HepG2 (cell line): ENCODE measurements around the gene SFT2D1. TPM values are rescaled to one million over a fixed set of nuclear protein-coding genes. Genes with fewer than 3 reads are reported as not detected.

Experiments used
- ATAC-seq: fragments of 200-7000 bp; cut with Tn5 transposase; 3 replicates; pipeline ENCODE4 v1.9.1; 2020; ENCODE audit warnings: mild to moderate bottlenecking, moderate library complexity
- BruUV-seq: library from RNA; stranded (reverse); fragments of 400-500 nt; replicated peaks from 2 replicates; lab custom pipeline; 2021; lab: Mats Ljungman, UMichigan
- CTCF ChIA-PET: fragments of 300-600 bp; formaldehyde crosslinking; extraction: SDS; loops from one replicate; lab custom pipeline; 2021; ENCODE audit warnings: low total read pairs, inconsistent platforms, low intra/inter-chr PET ratio; lab: Yijun Ruan, JAX
- POLR2A ChIA-PET: fragments of 350-600 bp; sonication (Branson Sonifier 250); formaldehyde crosslinking; loops from one replicate; lab custom pipeline; 2020; ENCODE audit warnings: antibody characterized with exemption, inconsistent platforms; lab: Yijun Ruan, JAX
- DNase-seq: peaks from one replicate; pipeline ENCODE4 v3.0.0-alpha.2; 2015; ENCODE audit warnings: low spot score
- FAIRE-seq: peaks from 3 replicates; lab custom pipeline; 2011; peaks lifted over from hg19 to GRCh38; lab: Jason Lieb, UNC
- H2AFZ ChIP-seq: one replicate; pipeline ENCODE4 v1.6.1; 2011; ENCODE audit warnings: low read length, inconsistent platforms
- H3K27ac ChIP-seq: fragments of 300-600 bp; 3 replicates; pipeline ENCODE4 v1.8.0; 2011; ENCODE audit warnings: mixed run types, mild to moderate bottlenecking, mixed read lengths, low read length, inconsistent platforms; ENCODE audit not compliant: insufficient read depth; ENCODE audit errors: extremely low read length
- H3K27me3 ChIP-seq, 2 experiments: fragments of 200-600 bp in 1 of 2; 2 replicates in 1 of 2; 3 replicates in 1 of 2; pipeline versions ENCODE4 v1.6.0 to v1.8.0; 2011; ENCODE audit warnings: low read length in 2 of 2, mild to moderate bottlenecking in 2 of 2, moderate library complexity in 2 of 2, inconsistent platforms in 1 of 2; ENCODE audit not compliant: insufficient read depth in 2 of 2, control insufficient read depth in 1 of 2
- H3K36me3 ChIP-seq, 2 experiments: fragments of 200-600 bp in 1 of 2; replicated peaks in 1 of 2; 2 replicates in 1 of 2; 3 replicates in 1 of 2; pipeline versions ENCODE4 v1.5.1 to v1.8.0; 2011; ENCODE audit warnings: low read length in 2 of 2, inconsistent platforms in 1 of 2; ENCODE audit not compliant: insufficient read depth in 2 of 2, control insufficient read depth in 1 of 2
- H3K4me1 ChIP-seq: 2 replicates; pipeline ENCODE4 v1.5.1; 2012; ENCODE audit warnings: low read length, inconsistent platforms; ENCODE audit not compliant: insufficient read depth
- H3K4me2 ChIP-seq: 2 replicates; pipeline ENCODE4 v1.6.0; 2011; ENCODE audit warnings: low read depth, low read length, inconsistent platforms
- H3K4me3 ChIP-seq, 3 experiments: fragments of 200-600 bp in 1 of 3; sonication (generic), shearing (Covaris generic) in 1 of 3; replicated peaks in 1 of 3; 2 replicates each; pipeline ENCODE4 v1.5.1; 2011 to 2016; ENCODE audit warnings: low read length in 3 of 3, inconsistent platforms in 2 of 3, low read depth in 2 of 3, mild to moderate bottlenecking in 2 of 3, control low read depth in 1 of 3, mixed read lengths in 1 of 3; ENCODE audit not compliant: insufficient read depth in 1 of 3
- H3K79me2 ChIP-seq: one replicate; pipeline ENCODE4 v1.6.1; 2011; ENCODE audit warnings: low read length, inconsistent platforms; ENCODE audit not compliant: insufficient read depth
- H3K9ac ChIP-seq: 2 replicates; pipeline ENCODE4 v1.6.0; 2011; ENCODE audit warnings: mild to moderate bottlenecking, low read depth, low read length, inconsistent platforms; ENCODE audit not compliant: insufficient read depth
- H3K9me3 ChIP-seq: 2 replicates; pipeline ENCODE4 v1.5.1; 2012; ENCODE audit warnings: mild to moderate bottlenecking, low read length
- H4K20me1 ChIP-seq: 2 replicates; pipeline ENCODE4 v1.6.0; 2011; ENCODE audit warnings: inconsistent platforms, mild to moderate bottlenecking, low read length, moderate library complexity; ENCODE audit not compliant: insufficient read depth
- CREB1 ChIP-seq, 2 experiments: fragments of 450-650 bp in 1 of 2; IDR thresholded peaks; 2 replicates each; pipeline ENCODE4 v1.6.1; 2016 to 2017; ENCODE audit warnings: control low read depth in 1 of 2, mild to moderate bottlenecking in 1 of 2, missing compliant biosample characterization in 1 of 2, missing genetic modification characterization in 1 of 2
- GABPA ChIP-seq, 2 experiments: IDR thresholded peaks; 2 replicates each; pipeline ENCODE4 v1.6.1; 2011 to 2016; ENCODE audit warnings: low read depth in 2 of 2, low read length in 1 of 2, missing biosample characterization in 1 of 2, missing genetic modification characterization in 1 of 2
- HINFP ChIP-seq: sonication (generic); formaldehyde crosslinking; IDR thresholded peaks from 2 replicates; pipeline ENCODE4 v1.4.0; 2020; ENCODE audit warnings: low read depth, mild to moderate bottlenecking, missing genetic modification reagents
- NCOA1 ChIP-seq: sonication (generic); formaldehyde crosslinking; IDR thresholded peaks from 2 replicates; pipeline ENCODE4 v1.9.0; 2021; ENCODE audit warnings: missing genetic modification reagents
- TERF1 ChIP-seq: sonication (generic); formaldehyde crosslinking; IDR thresholded peaks from 2 replicates; pipeline ENCODE4 v1.8.0; 2022; ENCODE audit warnings: mild to moderate bottlenecking, missing genetic modification reagents, moderate library complexity
- ZFYVE20 ChIP-seq: sonication (generic); formaldehyde crosslinking; IDR thresholded peaks from 2 replicates; pipeline ENCODE4 v1.8.0; 2023; ENCODE audit warnings: low read depth, mild to moderate bottlenecking, moderate library complexity, missing genetic modification reagents, borderline replicate concordance
- ZNF160 ChIP-seq: sonication (generic); formaldehyde crosslinking; IDR thresholded peaks from 2 replicates; pipeline ENCODE4 v1.8.0; 2022; ENCODE audit warnings: mild to moderate bottlenecking, inconsistent platforms, missing genetic modification reagents
- ZNF350 ChIP-seq: sonication (generic); formaldehyde crosslinking; IDR thresholded peaks from 2 replicates; pipeline ENCODE4 v1.4.0; 2020; ENCODE audit warnings: mild to moderate bottlenecking, low read depth, missing genetic modification reagents, borderline replicate concordance
- WGBS: methylation state at CpG from one replicate; pipeline ENCODE4 v1.1.6; 2017; ENCODE audit warnings: low lambda C conversion rate; 5-methylcytosine and 5-hydroxymethylcytosine counted together
- in situ Hi-C: cut with HindIII; loops from 2 replicates; pipeline ENCODE4 v1.10.0; 2017; ENCODE audit warnings: low pct_unique_long_range_greater_than_20kb; ENCODE audit not compliant: extremely low pct_ligation_motif_present
- intact Hi-C: fragments of 100-400 bp; cut with micrococcal nuclease; formaldehyde crosslinking; loops from one replicate; pipeline ENCODE4 v1.10.0; 2022; ENCODE audit not compliant: unreplicated experiment
- polyA plus RNA-seq, 8 experiments: library from polyadenylated mRNA; depleted of rRNA in 3 of 8; stranded (reverse) in 7 of 8; unstranded in 1 of 8; fragments of >200 nt; fragmentation: Illumina TruSeq in 4 of 8; extraction: Trizol in 4 of 8; gene quantifications; 2 replicates each; pipeline versions ENCODE4 v1.2.1 to v1.2.3, GENCODE V29; 2011 to 2016; ENCODE audit warnings: low read depth in 4 of 8, missing spikeins in 1 of 8, mixed read lengths in 1 of 8; ENCODE audit not compliant: insufficient read depth in 1 of 8
- total RNA-seq, 5 experiments: library from RNA; depleted of rRNA; stranded (reverse); fragments of >200 nt; fragmentation: Illumina TruSeq; extraction: Trizol; gene quantifications; 2 replicates each; pipeline ENCODE4 v1.2.3, GENCODE V29; 2016; ENCODE audit warnings: low read depth in 1 of 5
- TF ChIP-seq, protein P1 (sequence below): sonication (generic); formaldehyde crosslinking; IDR thresholded peaks from 2 replicates; pipeline ENCODE4 v1.5.1; 2020; ENCODE audit warnings: missing genetic modification reagents, mild to moderate bottlenecking, borderline replicate concordance
- TF ChIP-seq, protein P2 (sequence below): sonication (generic); formaldehyde crosslinking; IDR thresholded peaks from 2 replicates; pipeline ENCODE4 v1.8.1; 2023; ENCODE audit warnings: missing genetic modification reagents, mild to moderate bottlenecking, borderline replicate concordance
- TF ChIP-seq, protein P3 (sequence below): sonication (generic); formaldehyde crosslinking; IDR thresholded peaks from 2 replicates; pipeline ENCODE4 v1.5.1; 2020; ENCODE audit warnings: mild to moderate bottlenecking, moderate library complexity, missing genetic modification reagents
- TF ChIP-seq, protein P4 (sequence below): sonication (generic); formaldehyde crosslinking; IDR thresholded peaks from 2 replicates; pipeline ENCODE4 v1.8.1; 2023; ENCODE audit warnings: mild to moderate bottlenecking, moderate library complexity, missing genetic modification reagents

Gene SFT2D1
- total and polyA plus RNA-seq, 2 of the 13 experiments (the other 11 are each of a cell fraction or from before 2014, with no cell fraction given) = 115 to 147 TPM

DNA sequence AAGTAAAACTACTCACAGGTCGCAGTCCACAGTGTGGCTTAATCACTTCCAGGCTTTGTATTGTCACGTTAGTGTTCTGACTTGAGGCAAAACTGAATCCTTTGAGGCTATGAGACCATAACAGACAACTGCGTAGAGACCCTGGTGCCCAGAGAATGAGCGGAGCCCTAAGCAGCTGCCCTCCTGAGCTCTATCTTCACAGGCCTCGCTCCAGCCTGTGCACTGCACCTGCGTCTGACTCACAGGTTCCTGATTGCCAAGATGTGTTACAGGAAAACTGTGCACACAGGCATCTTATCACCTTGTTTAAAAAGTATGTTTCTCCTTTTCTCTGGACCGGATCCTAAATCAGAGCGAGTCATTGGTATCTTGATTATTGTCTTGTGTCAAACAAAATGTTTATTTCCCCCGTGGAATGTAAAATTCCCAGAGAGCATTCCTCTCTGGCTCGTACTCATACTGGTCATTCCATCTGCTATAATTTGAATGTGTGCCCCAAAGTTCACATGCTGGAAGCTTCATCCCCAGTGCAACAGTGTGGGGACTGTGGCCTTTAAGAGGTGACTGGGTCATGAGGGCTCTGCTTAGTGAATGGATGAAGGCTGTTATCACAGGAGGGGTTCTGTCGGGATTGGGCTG, 59.8 kb downstream of the SFT2D1 start:
- intact Hi-C loops = no loop called here
- TF ChIP-seq CREB1 (IDR thresholded peaks at IDR 0.05) (no peak), CREB1 (CRISPR knock-in tag; IDR thresholded peaks at IDR 0.05) (no peak), ZNF160 (CRISPR knock-in tag) (no peak), NCOA1 (no peak), TERF1 (CRISPR knock-in tag) (no peak), HINFP (CRISPR knock-in tag) (no peak), GABPA (IDR thresholded peaks at IDR 0.05; ENCODE audit: low read depth, low read length) (no peak), GABPA (CRISPR knock-in tag; IDR thresholded peaks at IDR 0.05; ENCODE audit: low read depth) (no peak), ZFYVE20 (no peak), ZNF350 (CRISPR knock-in tag) (no peak)
- TF ChIP-seq, protein P1, sequence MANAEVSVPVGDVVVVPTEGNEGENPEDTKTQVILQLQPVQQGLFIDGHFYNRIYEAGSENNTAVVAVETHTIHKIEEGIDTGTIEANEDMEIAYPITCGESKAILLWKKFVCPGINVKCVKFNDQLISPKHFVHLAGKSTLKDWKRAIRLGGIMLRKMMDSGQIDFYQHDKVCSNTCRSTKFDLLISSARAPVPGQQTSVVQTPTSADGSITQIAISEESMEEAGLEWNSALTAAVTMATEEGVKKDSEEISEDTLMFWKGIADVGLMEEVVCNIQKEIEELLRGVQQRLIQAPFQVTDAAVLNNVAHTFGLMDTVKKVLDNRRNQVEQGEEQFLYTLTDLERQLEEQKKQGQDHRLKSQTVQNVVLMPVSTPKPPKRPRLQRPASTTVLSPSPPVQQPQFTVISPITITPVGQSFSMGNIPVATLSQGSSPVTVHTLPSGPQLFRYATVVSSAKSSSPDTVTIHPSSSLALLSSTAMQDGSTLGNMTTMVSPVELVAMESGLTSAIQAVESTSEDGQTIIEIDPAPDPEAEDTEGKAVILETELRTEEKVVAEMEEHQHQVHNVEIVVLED (CRISPR knock-in tag) = no peak
- TF ChIP-seq, protein P2, sequence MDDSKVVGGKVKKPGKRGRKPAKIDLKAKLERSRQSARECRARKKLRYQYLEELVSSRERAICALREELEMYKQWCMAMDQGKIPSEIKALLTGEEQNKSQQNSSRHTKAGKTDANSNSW (CRISPR knock-in tag) = no peak
- TF ChIP-seq, protein P3, sequence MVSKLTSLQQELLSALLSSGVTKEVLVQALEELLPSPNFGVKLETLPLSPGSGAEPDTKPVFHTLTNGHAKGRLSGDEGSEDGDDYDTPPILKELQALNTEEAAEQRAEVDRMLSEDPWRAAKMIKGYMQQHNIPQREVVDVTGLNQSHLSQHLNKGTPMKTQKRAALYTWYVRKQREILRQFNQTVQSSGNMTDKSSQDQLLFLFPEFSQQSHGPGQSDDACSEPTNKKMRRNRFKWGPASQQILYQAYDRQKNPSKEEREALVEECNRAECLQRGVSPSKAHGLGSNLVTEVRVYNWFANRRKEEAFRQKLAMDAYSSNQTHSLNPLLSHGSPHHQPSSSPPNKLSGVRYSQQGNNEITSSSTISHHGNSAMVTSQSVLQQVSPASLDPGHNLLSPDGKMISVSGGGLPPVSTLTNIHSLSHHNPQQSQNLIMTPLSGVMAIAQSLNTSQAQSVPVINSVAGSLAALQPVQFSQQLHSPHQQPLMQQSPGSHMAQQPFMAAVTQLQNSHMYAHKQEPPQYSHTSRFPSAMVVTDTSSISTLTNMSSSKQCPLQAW (CRISPR knock-in tag) = no peak
- TF ChIP-seq, protein P4, sequence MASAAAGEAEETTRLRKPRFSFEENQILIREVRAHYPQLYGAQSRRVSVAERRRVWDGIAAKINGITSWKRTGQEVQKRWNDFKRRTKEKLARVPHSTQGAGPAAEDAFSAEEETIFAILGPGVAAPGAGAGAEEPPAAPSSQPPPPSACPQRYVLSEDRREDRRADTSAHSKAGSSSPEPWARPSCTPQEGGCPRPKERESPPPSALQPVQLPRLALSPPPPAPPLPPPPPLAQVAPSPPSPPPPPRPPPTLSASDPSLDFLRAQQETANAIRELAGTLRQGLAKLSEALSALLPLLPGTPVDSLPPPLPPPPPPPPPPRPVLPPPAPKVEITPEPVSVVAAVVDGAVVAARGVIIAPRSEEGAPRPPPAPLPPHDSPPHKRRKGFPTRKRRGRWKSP (CRISPR knock-in tag) = no peak
- TF ChIP-seq, all 625 proteins: peak for 0
- no peaks in the 10 kb centered on the region for H3K9me3 ChIP-seq
- H3K4me3 ChIP-seq = no peak overlapping the region
- CTCF ChIA-PET = no interaction called here
- no peak for FAIRE-seq
- no peaks in the 10 kb centered on the region for H3K36me3 ChIP-seq
- POLR2A ChIA-PET = no interaction called here
- in situ Hi-C loops = no loop called here
- H3K79me2 ChIP-seq = no peaks in the 10 kb centered on the region
- ATAC-seq = no peak
- H3K4me2 ChIP-seq = no peak overlapping the region
- H2AFZ ChIP-seq = no peak overlapping the region
- H3K27me3 ChIP-seq = peaks cover 1 to 53% of the 10 kb centered on the region in 2 experiments; a peak in 4 of 5 replicates
- no TSS peak for BruUV-seq
- no peaks in the 10 kb centered on the region for H4K20me1 ChIP-seq
- no peaks in the 10 kb centered on the region for H3K4me1 ChIP-seq
- no peak overlapping the region for H3K9ac ChIP-seq
- H3K27ac ChIP-seq = no peak overlapping the region
- 52% methylated on average over 11 of the region's 11 CpGs for WGBS
- no peak for DNase-seq
